ENCODE data around the gene LRTM1. TPM values are rescaled to one million over a fixed set of nuclear protein-coding genes. Genes with fewer than 3 reads are reported as not detected.

Gene LRTM1
- total RNA-seq, 1 experiment from 2014 or later, result not detected

DNA sequence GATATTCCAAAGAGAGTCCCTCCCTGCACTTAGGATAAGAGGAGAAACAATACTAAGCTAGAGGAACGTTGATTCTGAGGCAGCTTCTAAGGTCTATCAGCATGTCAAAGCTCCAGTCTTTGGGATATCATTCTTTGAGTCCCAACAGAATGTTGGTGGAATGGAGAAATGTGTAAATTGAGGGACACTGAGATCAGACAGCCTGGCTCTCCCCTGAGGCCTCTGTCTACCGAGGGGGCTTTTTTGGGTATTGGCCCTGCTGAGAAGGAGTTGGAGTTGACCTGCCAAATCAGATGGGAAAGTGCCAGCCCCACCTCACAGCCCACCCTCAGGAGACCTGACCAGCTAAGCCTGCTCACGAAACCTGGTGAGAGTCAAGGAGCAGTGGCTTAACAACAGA, 27.6 kb upstream of the LRTM1 start:
- Histone ChIP-seq H3K56ac (ENCODE audit: insufficient read length, low read depth, low read length) (no peak overlapping the region), H2BK20ac (ENCODE audit: low read depth, low read length, poor library complexity, severe bottlenecking) (no peak overlapping the region), H3T11ph (ENCODE audit: low read length) (no peak overlapping the region), H3K27me3 (ENCODE audit: insufficient read depth, low read length) (no peaks in the 10 kb centered on the region), H3K23me2 (ENCODE audit: insufficient read length, low read depth, low read length, poor library complexity, severe bottlenecking) (no peaks in the 10 kb centered on the region), H4K8ac (replicated peaks; ENCODE audit: insufficient read length, low read depth, low read length) (no peak overlapping the region), H3K9ac (ENCODE audit: extremely low read depth, insufficient read length, low read length) (no peak overlapping the region), H2BK12ac (ENCODE audit: insufficient read length, low read depth, low read length) (no peak overlapping the region), H2AK5ac (ENCODE audit: insufficient read length, low read length) (no peak overlapping the region), H4K20me1 (ENCODE audit: control insufficient read depth, insufficient read depth, insufficient read length) (no peaks in the 10 kb centered on the region), H2BK120ac (ENCODE audit: low read depth, low read length, poor library complexity, severe bottlenecking) (no peak overlapping the region), H3K14ac (ENCODE audit: insufficient read depth, low read length) (no peak overlapping the region), H2BK15ac (ENCODE audit: low read depth, low read length) (no peak overlapping the region), H3K79me2 (ENCODE audit: insufficient read depth, low read length) (no peaks in the 10 kb centered on the region), H3K4me1 (ENCODE audit: insufficient read depth, low read length) (peaks cover 11% of the 10 kb centered on the region), H3K27ac (ENCODE audit: insufficient read length, low read depth, low read length) (no peak overlapping the region), H3K79me1 (ENCODE audit: insufficient read depth, low read depth, low read length, poor library complexity, severe bottlenecking) (no peaks in the 10 kb centered on the region), H3K23ac (ENCODE audit: insufficient read length, low read depth, low read length) (no peak overlapping the region), H2AFZ (ENCODE audit: low read length) (no peak overlapping the region), H3K4me2 (ENCODE audit: insufficient read depth, insufficient read length, low read length) (no peak overlapping the region), H2BK5ac (ENCODE audit: insufficient read length, low read length) (no peak overlapping the region), H3K18ac (ENCODE audit: insufficient read length, low read depth, low read length) (no peak overlapping the region), H4K5ac (ENCODE audit: insufficient read length, low read depth, low read length) (no peak overlapping the region), H3K9me3 (ENCODE audit: control insufficient read depth, low read depth, low read length) (no peaks in the 10 kb centered on the region), H4K91ac (ENCODE audit: insufficient read length, low read depth, low read length) (no peak overlapping the region), H3K4ac (ENCODE audit: low read depth, low read length) (no peak overlapping the region)
- DNase-seq, result no peak
- H3K4me3 Mint-ChIP-seq, result no peak overlapping the region
- H3K36me3 Mint-ChIP-seq (ENCODE audit: insufficient read depth in 1 of 3, low read depth in 3 of 3), result 0 out of 7 replicates have a peak, but pooled peaks cover 0 to 2% (median 0%) of the 10 kb centered on the region in 3 experiments
- peaks cover 42 to 43% of the 10 kb centered on the region in 2 experiments for H3K4me1 Mint-ChIP-seq
- WGBS (ENCODE audit: extremely low coverage, insufficient read length, low lambda C conversion rate), result no CpG with 5 or more reads among the region's 3 CpGs
- no peaks in the 10 kb centered on the region for H3K9me3 Mint-ChIP-seq
- no peak overlapping the region; a peak in 1 of 7 replicates for H3K27ac Mint-ChIP-seq
- H3K27me3 Mint-ChIP-seq (ENCODE audit: low read depth), result no peaks in the 10 kb centered on the region
- TF ChIP-seq, protein P1, sequence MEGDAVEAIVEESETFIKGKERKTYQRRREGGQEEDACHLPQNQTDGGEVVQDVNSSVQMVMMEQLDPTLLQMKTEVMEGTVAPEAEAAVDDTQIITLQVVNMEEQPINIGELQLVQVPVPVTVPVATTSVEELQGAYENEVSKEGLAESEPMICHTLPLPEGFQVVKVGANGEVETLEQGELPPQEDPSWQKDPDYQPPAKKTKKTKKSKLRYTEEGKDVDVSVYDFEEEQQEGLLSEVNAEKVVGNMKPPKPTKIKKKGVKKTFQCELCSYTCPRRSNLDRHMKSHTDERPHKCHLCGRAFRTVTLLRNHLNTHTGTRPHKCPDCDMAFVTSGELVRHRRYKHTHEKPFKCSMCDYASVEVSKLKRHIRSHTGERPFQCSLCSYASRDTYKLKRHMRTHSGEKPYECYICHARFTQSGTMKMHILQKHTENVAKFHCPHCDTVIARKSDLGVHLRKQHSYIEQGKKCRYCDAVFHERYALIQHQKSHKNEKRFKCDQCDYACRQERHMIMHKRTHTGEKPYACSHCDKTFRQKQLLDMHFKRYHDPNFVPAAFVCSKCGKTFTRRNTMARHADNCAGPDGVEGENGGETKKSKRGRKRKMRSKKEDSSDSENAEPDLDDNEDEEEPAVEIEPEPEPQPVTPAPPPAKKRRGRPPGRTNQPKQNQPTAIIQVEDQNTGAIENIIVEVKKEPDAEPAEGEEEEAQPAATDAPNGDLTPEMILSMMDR (conservative IDR thresholded peaks at IDR 0.05), result no peak

All from H9 (cell line).